Measurements from ENCODE around the gene SSTR3.

- no peak for TF ChIP-seq CTCF (IDR thresholded peaks at IDR 0.05)
- no peak for TF ChIP-seq POLR2A (IDR thresholded peaks at IDR 0.05; ENCODE audit: low read depth)
- TF ChIP-seq POLR2AphosphoS5 (IDR thresholded peaks at IDR 0.05), result no peak
These were observed 44.2 kb downstream of the SSTR3 start for GRCh38 chr22:37167981-37168647.
